GM19238 (cell line): ENCODE measurements around the gene HEXA.

Experiments used
- DNase-seq: peaks from one replicate; pipeline ENCODE4 v3.0.0; 2011; ENCODE audit warnings: low spot score; ENCODE audit not compliant: insufficient read length

The HEXA gene

DNA sequence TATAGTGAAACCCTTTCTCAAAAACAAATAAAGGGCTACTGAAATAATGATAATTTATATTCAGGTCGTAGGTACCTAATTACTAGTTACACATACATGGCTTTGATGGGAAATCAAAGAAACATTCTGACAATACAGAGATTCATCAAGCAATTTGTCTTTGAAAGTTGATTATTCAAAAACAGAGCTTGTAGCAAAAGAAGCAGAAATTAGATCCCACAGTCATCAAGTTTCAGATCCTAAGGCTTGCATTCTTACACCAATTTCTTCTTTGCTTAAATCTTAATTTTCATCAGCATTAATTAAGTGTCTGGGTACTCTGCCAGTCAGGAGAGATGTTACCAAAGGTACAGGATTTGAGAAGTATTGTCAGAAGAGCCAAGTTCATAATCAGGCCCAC is 1.5 kb upstream of the HEXA start:
- no peak for DNase-seq

DNA sequence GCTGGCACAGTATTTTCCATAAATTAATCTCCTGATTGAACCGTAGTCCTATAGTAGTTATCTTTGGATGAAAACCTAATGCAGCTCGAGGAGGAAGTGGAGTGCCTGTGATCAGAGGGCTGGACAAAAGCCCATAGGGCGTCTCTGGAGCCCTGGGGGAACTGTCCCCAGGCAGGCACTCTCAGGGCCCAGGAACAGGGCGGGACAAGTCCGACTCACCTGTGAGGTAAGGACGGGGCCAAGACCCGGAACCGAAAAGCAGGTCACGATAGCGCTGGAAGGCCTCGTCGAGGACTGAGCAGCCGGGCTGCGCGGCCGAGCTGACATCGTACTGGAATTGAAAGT is 341 bp downstream of the HEXA start:
- DNase-seq = no peak

DNA sequence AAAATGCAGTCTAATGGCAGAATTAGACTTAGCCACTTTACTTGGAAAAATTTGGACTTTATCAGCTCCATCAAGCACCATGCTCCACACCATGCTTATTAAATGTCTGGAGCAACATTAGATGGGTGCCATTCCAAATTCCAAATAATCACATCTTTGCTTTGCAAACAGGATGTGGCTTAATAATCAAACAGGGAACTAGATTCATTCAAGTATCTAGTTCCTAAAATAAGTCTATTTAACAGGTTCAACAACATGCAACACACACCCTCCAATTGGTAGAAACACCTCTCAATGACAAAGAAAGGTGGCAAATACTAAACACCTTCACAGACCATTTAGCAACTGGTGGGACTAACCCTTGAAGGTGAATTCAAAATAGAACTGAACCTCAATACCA is 3.5 kb downstream of the HEXA start:
- DNase-seq = no peak

DNA sequence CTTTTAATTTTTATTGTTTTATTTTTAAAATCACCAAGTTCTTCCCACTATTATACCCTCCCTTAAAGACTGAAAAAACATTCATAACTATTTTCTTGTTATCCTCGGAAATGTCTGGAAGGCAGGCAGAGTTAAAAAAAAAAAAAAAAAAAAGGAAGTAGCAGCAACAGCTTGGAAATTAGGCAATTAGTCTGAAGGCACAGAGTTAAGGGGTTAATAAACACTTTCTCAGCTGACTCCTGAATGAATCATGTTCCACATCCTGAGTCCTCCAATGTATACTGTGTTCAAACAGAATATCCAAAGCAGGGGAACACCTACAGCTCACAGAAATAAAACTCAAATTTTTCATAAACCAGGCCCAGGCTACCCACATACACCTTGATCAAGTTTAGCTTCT is 5.8 kb downstream of the HEXA start:
- no peak for DNase-seq

DNA sequence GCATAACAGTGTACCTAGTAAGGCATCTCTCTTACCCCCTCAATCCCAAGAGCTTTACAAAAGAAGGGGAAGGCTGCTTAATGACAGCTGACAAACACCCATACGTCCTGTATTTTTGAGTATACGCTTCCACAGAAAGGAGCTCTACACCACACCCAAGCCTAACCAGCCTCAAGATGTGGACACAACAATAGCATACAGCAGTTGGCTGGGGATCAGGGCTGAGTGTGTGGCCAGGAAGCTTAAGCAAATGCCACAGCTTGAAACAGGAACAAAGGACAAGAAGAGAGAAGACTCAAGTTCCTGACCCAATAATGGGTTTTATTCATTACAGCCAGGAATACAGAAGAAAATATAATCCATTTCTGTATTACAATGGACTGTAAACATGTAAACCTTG is 6.9 kb downstream of the HEXA start:
- no peak for DNase-seq

DNA sequence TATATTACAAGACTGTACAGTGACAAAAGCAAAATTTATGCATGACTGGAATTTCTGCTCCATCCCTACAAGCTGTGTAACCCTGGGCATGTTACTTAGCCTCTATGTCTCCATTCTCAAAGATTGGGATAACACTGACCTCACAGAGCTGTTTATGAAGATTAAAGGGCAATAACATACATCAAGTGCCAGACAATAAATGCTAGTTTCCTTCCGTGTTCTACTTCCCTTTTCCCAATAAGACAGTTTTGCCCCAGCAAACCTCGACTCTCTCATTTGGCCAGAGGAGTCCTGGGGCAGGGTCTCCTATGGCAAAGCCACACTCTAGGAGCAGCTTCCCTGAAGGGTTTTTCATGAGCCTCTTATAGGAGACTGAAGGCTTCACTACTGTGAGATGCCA is 7.5 kb downstream of the HEXA start:
- DNase-seq = no peak

DNA sequence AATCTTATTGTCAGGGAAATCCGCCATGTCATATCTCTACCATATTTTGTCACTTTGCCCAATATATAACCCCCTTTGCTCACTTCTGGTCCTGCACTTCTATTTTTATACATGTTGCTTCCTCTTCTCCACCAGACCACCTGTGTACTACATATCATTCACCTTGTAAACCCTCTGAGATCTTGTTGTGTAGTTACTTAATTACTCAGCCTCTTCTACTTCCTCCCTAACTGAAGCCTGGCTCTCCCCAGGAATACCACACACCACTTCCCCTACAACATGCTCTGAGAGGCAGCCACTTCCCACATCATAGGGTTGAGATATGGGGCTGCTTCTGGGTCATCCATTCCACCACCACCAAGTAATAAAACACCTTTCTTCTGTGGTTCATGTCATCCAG is 10.0 kb downstream of the HEXA start:
- peak; percentile 35 for DNase-seq

DNA sequence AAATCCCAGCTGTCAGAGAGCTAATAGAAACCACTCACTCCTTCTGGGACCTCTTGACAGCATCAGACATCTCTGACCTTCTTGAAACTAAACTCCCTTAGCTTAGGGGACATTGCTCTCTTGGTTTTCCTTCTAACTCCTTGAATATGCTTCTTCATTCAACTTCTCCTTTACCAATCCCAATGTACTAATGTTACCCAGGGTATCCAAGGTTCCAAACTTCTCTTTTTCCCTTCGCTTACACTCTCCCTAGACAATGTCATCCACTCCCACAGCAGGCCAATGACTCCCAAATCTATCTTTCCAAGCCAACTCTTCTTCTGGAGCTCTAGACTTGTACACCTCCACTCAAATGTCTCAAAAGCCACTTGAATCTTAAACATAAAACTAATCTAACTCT is 14.6 kb downstream of the HEXA start:
- DNase-seq = no peak

DNA sequence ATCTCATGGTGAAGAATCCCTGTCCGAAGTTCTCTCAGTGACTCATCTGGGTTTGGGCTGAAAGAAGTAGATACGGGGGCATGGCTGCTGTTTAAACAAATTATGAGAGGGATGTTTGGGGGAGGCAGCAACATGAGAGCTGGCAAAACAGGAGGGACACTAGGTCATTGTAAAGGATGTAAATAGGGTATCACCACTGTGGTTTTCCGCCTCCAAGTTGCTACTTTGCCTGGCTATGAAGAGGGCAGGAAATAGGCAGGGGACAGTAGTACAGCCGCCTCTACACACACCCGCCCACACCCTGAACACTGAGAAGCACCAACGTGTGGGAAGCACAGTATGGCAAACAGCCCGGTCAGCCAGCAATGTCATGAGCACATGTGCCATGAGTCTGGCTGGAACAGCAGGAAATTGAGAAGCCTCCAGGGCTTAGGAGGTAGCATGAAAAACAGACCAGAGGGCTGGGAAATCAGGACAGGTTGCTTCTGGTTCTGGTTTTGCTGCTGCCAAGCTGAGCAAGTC is 17.1 kb downstream of the HEXA start:
- DNase-seq = no peak

DNA sequence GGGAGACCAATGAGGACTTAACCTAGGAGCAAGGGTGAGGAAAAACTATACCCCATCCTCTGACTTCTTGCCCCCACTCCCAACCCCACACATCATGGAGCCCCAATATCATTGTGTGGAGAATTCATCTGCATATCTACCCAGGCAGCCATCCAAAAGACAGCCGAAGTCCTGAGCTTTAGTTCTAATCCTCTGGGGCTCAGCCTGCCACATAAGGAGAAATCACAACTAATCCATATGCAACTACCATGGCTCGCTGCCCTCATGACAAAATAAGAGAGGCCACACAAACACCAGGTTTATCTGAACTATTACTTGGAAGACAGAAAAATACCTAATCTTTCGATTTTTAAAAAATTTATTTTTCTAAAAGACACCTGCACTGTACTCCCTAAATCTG is 17.7 kb downstream of the HEXA start:
- DNase-seq = no peak

DNA sequence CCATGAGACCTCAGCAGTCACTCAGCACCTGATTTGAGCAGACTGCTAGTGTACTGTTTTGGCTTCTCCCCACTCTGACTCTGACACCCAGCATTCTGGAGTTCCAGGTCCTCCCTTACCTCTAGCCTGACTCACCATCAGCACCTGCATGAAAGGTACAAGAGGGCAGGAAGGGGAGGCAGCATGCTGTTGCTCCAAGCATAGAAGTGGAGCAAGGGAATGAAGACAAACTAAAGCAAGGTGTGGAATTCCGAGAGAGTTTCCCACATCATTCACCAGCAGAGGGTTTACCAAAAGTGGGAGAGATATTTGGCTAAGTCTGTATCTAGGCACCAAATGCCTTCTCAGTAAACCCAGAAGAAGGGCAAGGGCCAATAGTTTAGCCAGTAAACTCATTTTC is 21.3 kb downstream of the HEXA start:
- no peak for DNase-seq

DNA sequence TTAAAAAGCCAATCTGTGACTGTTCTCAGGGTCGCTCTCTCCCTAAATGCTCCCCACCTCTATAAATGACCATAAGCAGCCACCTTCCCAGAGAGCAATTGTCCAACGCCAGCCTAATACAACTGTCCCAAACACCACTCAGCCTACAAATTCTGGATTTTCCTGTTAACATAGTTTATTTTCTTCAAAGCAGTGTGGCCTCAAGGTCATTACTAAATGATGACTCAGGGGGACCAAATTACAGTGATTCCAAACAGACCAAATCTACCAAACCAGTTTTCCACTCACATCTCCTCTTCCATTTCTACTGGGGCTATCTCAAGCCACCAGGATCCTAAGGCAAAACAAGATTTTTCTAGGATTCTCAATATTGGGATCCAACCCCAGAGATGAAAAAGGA is 22.5 kb downstream of the HEXA start:
- DNase-seq = no peak

DNA sequence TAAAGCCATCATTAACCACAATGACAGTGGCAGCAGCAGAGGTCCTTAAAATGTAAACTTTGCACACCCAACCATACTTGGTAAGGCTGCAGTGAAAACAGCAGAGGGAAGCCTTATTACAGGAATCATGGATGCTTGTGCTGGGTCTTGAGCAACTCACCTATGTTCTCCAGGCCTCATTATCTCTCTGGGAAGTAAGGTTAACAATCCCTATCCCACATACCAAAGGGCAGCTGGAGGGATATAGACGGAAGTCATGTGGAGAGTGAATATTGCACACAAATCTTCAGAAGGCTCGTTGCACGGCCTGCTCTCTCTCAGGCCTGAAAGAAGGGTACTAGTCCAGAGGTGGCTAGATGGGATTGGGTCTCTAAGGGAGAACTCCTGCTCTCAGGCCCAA is 30.0 kb downstream of the HEXA start:
- no peak for DNase-seq

DNA sequence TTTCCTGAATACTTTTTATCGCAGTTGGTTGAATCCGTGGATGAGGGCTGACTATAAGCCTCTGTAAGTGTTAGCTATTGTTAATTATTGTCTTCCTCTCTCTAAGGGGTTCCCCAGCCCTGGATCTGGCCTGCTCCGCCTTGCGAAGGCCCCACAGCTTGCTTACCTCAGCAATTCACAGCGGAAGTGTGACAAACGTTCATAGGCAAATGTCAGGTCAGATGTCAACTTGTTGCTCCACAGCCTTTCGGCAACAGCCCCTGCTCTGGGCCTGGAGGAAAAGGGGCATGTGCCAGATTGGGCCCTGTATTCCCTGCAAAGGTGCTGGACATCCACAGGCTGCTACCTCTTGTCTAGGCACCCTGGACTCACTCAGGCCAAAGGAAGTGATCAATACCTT is 30.5 kb downstream of the HEXA start:
- no peak for DNase-seq

DNA sequence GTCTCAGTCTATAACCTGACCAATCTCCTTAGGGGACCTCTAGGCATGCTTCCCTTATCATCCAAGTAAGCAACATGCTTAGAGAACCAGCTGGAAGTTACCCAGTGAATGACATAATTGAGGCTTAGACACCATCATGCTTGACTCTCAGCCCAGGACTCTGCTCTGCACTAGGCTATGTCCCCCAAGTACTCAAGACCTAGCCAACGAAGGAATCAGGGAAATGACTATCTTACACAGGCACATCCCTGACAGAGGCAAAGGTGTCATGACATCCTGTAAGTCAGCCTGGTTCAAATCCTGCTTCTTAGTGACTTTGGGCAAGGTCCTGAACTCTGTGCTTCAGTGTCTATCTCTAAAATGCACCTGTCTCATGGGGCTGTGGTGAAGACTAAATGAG is 31.2 kb downstream of the HEXA start:
- DNase-seq = no peak

DNA sequence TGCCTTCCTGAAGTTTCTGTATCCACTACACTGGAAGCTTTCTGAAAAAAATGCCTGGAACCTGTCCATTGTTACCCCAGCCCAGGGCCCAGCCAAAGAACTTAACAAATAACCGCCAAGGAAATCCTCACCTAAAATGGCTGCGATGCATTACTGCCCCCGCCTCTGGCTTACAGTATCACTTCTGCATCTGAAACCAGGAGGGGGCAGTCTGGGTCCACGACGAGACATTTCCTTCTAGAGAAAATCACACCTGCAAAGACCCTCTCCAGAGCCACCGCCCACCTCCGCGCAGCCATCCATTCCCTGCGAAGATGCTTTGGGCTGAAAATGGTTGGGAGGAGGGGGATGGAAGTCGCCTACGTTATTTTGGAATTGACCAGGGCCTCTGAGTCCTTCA is 33.4 kb downstream of the HEXA start:
- DNase-seq = no peak

DNA sequence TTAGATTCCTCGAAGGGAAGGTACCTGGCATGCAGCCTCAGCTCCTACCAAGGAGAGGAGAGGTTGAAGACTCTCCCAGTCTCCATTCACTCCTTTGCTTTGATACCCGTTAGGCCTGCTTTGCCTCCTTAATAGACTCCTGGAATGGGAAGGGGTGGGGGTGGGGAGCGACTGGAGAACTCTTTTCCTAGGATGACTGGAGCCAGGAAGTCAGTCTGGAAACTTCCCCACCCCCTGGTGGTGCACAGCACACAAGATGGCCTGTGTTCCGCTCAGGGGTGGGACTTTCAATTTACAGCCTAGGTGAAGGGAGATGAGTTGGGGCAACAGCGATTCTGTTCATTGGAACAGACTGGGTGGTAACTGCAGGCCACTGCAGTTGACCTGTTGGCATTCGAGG is 34.5 kb downstream of the HEXA start:
- no peak for DNase-seq

DNA sequence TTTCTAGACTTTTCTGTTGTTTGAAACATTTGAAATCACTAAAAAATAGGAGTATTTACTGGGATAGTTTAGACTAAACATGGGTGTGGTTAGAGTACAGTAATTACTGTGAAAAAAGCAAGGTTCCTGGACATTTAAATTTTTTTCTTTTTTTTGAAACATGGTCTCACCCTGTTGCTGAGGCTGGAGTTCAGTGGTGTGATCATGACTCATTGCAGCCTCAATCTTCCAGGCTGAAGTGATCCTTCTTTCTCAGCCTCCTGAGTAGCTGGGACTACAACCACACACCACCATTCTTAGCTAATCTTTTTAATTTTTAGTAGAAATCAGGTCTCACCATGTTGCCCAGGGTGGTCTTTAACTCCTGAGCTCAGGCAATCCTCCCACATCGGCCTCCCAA is 35.4 kb downstream of the HEXA start:
- DNase-seq = no peak

DNA sequence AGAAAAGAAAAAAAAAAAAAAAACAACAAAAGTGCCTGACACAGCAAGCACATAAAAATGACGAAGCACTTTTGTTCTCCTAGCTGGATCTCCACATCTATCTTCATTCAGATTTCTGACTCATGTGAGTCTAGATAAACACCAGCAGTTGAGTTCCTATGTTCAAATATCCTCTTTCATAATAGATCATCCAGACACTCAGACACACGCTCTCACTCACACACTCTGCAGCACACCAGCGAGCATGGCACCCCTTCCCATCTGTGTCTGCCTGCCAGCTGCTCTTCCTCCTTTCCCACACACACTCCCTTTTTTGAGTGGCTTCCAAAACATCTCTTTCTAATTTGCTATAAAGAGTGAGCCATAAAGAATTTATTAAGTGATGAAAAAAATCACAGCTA is 36.0 kb downstream of the HEXA start:
- no peak for DNase-seq

DNA sequence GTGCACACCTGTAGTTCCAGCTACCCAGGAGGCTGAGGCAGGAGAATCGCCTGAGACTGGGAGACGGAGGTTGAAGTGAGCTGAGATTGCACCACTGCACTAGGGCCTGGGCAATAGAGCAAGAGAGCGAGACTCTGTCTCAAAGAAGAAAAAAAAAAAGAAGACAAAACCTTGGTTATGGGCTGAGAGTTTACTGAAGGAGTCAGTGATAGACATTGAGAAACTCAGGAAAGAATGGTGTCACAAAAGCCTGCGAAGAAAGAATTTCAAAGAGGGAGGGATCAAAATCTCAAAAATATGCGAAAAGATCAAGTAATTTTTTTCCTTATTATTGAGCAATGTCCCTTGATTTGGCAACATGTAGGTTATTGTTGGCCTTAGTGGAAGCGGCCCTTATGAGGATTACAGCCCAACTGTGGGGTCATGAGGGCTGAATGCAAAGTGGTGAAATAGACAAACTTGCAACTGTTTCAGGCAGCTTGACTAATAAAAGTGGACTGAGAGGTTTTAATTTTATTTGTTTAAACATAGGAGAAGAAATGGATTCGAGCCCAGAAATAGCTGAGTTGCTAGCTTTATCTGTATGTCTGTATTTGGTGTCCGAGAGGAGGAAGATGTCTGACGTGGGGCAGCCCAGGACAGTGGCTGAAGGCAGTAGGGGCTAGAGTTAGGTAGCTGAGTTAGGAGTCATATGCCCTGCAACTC is 37.0 kb downstream of the HEXA start:
- no peak for DNase-seq

DNA sequence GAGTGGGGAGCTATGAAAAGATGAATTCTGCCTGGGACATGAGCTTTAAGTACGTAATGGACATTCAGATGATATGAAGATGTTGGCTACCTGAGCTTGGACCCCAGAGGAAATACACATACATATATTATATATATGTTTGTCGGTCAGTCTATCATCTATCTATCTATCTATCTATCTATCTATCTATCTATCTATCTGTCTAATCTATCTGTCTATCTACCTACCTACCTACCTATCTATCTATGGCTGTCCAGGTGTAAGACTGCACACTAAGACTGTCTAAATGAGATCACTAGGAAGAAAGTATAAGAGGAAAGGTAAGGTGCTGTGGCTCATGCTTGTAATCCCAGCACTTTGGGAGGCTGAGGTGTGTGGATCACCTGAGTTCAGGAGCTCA is 37.7 kb downstream of the HEXA start:
- no peak for DNase-seq

DNA sequence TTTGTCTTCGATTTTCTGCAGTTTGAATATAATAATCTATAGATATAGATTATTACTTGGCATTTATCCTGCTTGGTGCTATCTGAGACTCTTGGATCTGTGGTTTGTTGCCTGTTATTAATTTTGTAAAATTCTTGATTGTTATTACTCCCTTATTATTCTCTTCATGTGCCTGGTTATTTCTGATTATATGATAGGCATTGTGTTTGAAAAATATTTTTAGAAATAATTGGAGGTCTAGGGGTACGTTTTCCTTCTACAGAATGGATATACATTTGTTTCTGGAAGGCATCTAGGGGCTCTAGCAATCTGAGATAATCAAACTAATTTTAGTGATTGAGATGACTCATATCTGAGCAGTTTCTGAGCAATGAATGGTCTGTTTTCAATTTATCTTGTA is 41.0 kb downstream of the HEXA start:
- DNase-seq = no peak

DNA sequence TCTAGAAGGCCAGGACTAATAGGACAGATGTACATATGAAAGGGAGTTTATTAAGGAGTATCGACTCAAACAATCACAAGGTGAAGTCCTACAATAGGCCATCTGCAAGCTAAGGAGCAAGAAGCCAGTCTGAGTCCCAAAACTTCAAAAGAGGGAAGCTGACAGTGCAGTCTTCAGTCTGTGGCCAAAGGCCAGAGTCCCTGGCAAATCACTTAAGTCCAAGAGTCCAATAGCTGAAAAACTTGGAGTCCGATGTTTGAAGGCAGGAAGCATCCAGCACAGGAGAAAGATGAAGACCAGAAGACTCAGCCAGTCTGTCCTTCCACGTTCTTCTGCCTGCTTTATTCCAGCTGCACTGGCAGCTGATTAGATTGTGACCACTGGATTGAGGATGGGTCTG is 44.8 kb downstream of the HEXA start:
- no peak for DNase-seq

DNA sequence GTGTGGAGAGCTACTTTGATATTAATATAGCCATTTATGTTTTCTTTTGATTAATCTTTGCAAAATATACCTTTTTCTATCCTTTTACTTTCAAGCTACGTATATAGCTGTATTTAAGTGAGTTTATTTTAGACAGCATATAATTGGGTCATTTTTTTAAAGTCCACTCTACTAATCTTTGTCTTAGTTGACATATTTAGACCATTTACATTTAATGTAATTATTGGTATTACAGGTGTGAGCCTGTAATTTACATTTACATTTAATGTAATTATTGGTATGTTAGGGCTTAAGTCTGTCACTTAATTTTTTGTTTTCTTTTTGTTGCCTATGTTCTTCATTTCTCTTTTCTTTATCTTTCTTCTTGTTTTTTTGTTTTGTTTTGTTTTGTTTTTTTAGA is 52.1 kb downstream of the HEXA start:
- no peak for DNase-seq
